Transverse colon (tissue), 4 donors: ENCODE measurements around the gene IL1RAPL1. TPM values are rescaled to one million over a fixed set of nuclear protein-coding genes. Genes with fewer than 3 reads are reported as not detected.

Source experiments
- DNase-seq: peaks from one replicate; pipeline ENCODE4 v3.0.0-alpha.2; 2019
- H3K27ac ChIP-seq, 4 donors: fragments of 200-600 bp; sonication (generic); 2 replicates each; pipeline ENCODE4 v1.5.1; 2016 to 2018; ENCODE audit warnings: inconsistent platforms in 4 of 4
- H3K27me3 ChIP-seq: fragments of 200-600 bp; sonication (generic); 2 replicates; pipeline ENCODE4 v1.5.1; 2017; ENCODE audit warnings: inconsistent platforms
- H3K36me3 ChIP-seq, 4 donors: fragments of 200-600 bp; sonication (generic); 2 replicates each; pipeline ENCODE4 v1.5.1; 2017 to 2019; ENCODE audit warnings: inconsistent platforms in 4 of 4
- H3K4me1 ChIP-seq, 4 donors: fragments of 200-600 bp; sonication (generic); 2 replicates each; pipeline ENCODE4 v1.5.1; 2017 to 2020; ENCODE audit warnings: inconsistent platforms in 4 of 4
- H3K4me3 ChIP-seq, 4 donors: fragments of 200-600 bp; sonication (generic); 1 replicate in 1 of 4; 2 replicates in 3 of 4; pipeline versions ENCODE4 v1.5.1 to v1.6.1; 2017 to 2019; ENCODE audit warnings: inconsistent platforms in 4 of 4
- H3K9me3 ChIP-seq, 2 donors: fragments of 200-600 bp; sonication (generic); 2 replicates each; pipeline ENCODE4 v1.5.1; 2017 to 2019; ENCODE audit warnings: inconsistent platforms in 2 of 2
- CTCF ChIP-seq, 5 experiments: fragments of 200-600 bp in 3 of 5; fragments of 450-650 bp in 2 of 5; sonication (generic) in 3 of 5; IDR thresholded peaks; 1 replicate in 2 of 5; 2 replicates in 3 of 5; pipeline ENCODE4 v1.5.1; 2016 to 2017; ENCODE audit warnings: antibody characterized with exemption in 5 of 5, inconsistent platforms in 3 of 5, mild to moderate bottlenecking in 2 of 5, moderate library complexity in 1 of 5
- EP300 ChIP-seq: sonication (generic); formaldehyde crosslinking; IDR thresholded peaks from one replicate; pipeline ENCODE4 v1.6.1; 2017; ENCODE audit warnings: antibody characterized with exemption, low read depth
- POLR2A ChIP-seq: fragments of 450-650 bp; IDR thresholded peaks from one replicate; pipeline ENCODE4 v1.6.1; 2016; ENCODE audit warnings: antibody characterized with exemption, mild to moderate bottlenecking, moderate library complexity
- POLR2AphosphoS5 ChIP-seq, 3 donors: sonication (generic); formaldehyde crosslinking; IDR thresholded peaks; one replicate each; pipeline ENCODE4 v1.6.1; 2016; ENCODE audit warnings: antibody characterized with exemption in 3 of 3
- WGBS, 2 donors: methylation state at CpG; one replicate each; pipeline ENCODE4 v1.1.5; 2018; ENCODE audit warnings: low coverage in 1 of 2; 5-methylcytosine and 5-hydroxymethylcytosine counted together
- in situ Hi-C, 4 donors: fragments of 200-750 bp; cut with MboI; loops; one replicate each; pipeline versions ENCODE4 v1.15.0 to v1.15.1; 2017; ENCODE audit warnings: low sequenced_read_pairs in 3 of 4, low pct_ligation_motif_present in 1 of 4, low pct_unique_long_range_greater_than_20kb in 1 of 4
- intact Hi-C: fragments of 100-400 bp; cut with DNase I; formaldehyde crosslinking; loops from one replicate; pipeline ENCODE4 v1.15.1; 2023; ENCODE audit warnings: low total_unique reads
- total RNA-seq, 4 donors: library from RNA; depleted of rRNA; stranded (reverse); fragments of >200 nt; gene quantifications; one replicate each; pipeline ENCODE4 v1.1.0, GENCODE V29; 2016

Gene IL1RAPL1
- total RNA-seq, 4 donors from 2014 or later: 0.14 to 0.32 (median 0.20) TPM; not detected in 1

GRCh38 chrX:29726811-29727210 is 1139.6 kb downstream of the IL1RAPL1 start:
- Histone ChIP-seq H3K27me3 (no peaks in the 10 kb centered on the region), H3K36me3 (no peaks in the 10 kb centered on the region), H3K9me3 (no peaks in the 10 kb centered on the region), H3K4me1 (no peaks in the 10 kb centered on the region), H3K27ac (no peak overlapping the region), H3K4me3 (no peak overlapping the region)
- TF ChIP-seq POLR2A: no peak
- no peak for TF ChIP-seq EP300
- no peak for TF ChIP-seq CTCF (IDR thresholded peaks at IDR 0.05)
- TF ChIP-seq POLR2AphosphoS5 (IDR thresholded peaks at IDR 0.05): no peak
- DNase-seq: no peak
- intact Hi-C loops: no loop called here
- 76% methylated on average over 2 of the region's 2 CpGs; no CpG with 5 or more reads in 1 of the 2 donors for WGBS, 2 donors
- in situ Hi-C loops: no loop called here

GRCh38 chrX:29728639-29729038 is 1141.4 kb downstream of the IL1RAPL1 start:
- in situ Hi-C loops (no loop called here), intact Hi-C loops (no loop called here)
- no peak overlapping the region for H3K4me3 ChIP-seq
- no peaks in the 10 kb centered on the region for H3K36me3 ChIP-seq
- H3K27me3 ChIP-seq: no peaks in the 10 kb centered on the region
- H3K27ac ChIP-seq: no peak overlapping the region
- no peaks in the 10 kb centered on the region for H3K4me1 ChIP-seq
- WGBS, 2 donors: 63% methylated on average over 2 of the region's 2 CpGs; no CpG with 5 or more reads in 1 of the 2 donors
- no peaks in the 10 kb centered on the region for H3K9me3 ChIP-seq
- no peak for DNase-seq
- no peak for TF ChIP-seq CTCF (IDR thresholded peaks at IDR 0.05)
- no peak for TF ChIP-seq POLR2A
- no peak for TF ChIP-seq EP300
- TF ChIP-seq POLR2AphosphoS5 (IDR thresholded peaks at IDR 0.05): no peak

GRCh38 chrX:29744966-29745365 is 1157.7 kb downstream of the IL1RAPL1 start:
- Histone ChIP-seq H3K9me3 (no peaks in the 10 kb centered on the region), H3K4me1 (no peaks in the 10 kb centered on the region), H3K27ac (no peak overlapping the region), H3K27me3 (no peaks in the 10 kb centered on the region), H3K4me3 (no peak overlapping the region), H3K36me3 (no peaks in the 10 kb centered on the region)
- 83% methylated on average over 2 of the region's 2 CpGs; no CpG with 5 or more reads in 1 of the 2 donors for WGBS, 2 donors
- in situ Hi-C loops (no loop called here), intact Hi-C loops (no loop called here)
- no peak for DNase-seq
- TF ChIP-seq POLR2AphosphoS5 (IDR thresholded peaks at IDR 0.05): no peak
- TF ChIP-seq CTCF (IDR thresholded peaks at IDR 0.05): no peak
- no peak for TF ChIP-seq POLR2A
- TF ChIP-seq EP300: no peak

- intact Hi-C loops (no loop called here), in situ Hi-C loops (no loop called here)
- TF ChIP-seq POLR2AphosphoS5 (IDR thresholded peaks at IDR 0.05) (no peak), EP300 (no peak)
- Histone ChIP-seq H3K4me3 (no peak overlapping the region), H3K4me1 (no peaks in the 10 kb centered on the region), H3K27me3 (no peaks in the 10 kb centered on the region), H3K27ac (no peak overlapping the region), H3K36me3 (no peaks in the 10 kb centered on the region), H3K9me3 (no peaks in the 10 kb centered on the region)
- no peak for DNase-seq
- 83 to 100% methylated on average over 4 of the region's 4 CpGs for WGBS, 2 donors
Observed at GRCh38 chrX:29746326-29746725, 1159.1 kb downstream of the IL1RAPL1 start.

GRCh38 chrX:29762006-29762405 is 1174.8 kb downstream of the IL1RAPL1 start:
- Histone ChIP-seq H3K9me3 (no peaks in the 10 kb centered on the region), H3K4me1 (no peaks in the 10 kb centered on the region), H3K27ac (no peak overlapping the region), H3K27me3 (no peaks in the 10 kb centered on the region), H3K4me3 (no peak overlapping the region), H3K36me3 (no peaks in the 10 kb centered on the region)
- no peak for DNase-seq
- in situ Hi-C loops: no loop called here
- intact Hi-C loops: no loop called here
- no peak for TF ChIP-seq POLR2AphosphoS5 (IDR thresholded peaks at IDR 0.05)
- no peak for TF ChIP-seq CTCF (IDR thresholded peaks at IDR 0.05)
- no peak for TF ChIP-seq EP300
- no peak for TF ChIP-seq POLR2A
- WGBS, 2 donors: 65% methylated on average over 4 of the region's 4 CpGs; no CpG with 5 or more reads in 1 of the 2 donors
